AG20443 (cell line): ENCODE measurements around the gene PPIH.
A peak's percentile ranks its signal among the peaks of the same experiment; 100 is the strongest.
"Not testable (repeated sequence)": the region's sequence is repeated elsewhere in the genome, so short reads cannot be mapped to it uniquely, and the experiment has no call there.

Experiments used
- DNase-seq: peaks from one replicate; pipeline ENCODE4 v3.0.0; 2012; ENCODE audit warnings: low spot score, mixed read lengths

Gene PPIH

DNA sequence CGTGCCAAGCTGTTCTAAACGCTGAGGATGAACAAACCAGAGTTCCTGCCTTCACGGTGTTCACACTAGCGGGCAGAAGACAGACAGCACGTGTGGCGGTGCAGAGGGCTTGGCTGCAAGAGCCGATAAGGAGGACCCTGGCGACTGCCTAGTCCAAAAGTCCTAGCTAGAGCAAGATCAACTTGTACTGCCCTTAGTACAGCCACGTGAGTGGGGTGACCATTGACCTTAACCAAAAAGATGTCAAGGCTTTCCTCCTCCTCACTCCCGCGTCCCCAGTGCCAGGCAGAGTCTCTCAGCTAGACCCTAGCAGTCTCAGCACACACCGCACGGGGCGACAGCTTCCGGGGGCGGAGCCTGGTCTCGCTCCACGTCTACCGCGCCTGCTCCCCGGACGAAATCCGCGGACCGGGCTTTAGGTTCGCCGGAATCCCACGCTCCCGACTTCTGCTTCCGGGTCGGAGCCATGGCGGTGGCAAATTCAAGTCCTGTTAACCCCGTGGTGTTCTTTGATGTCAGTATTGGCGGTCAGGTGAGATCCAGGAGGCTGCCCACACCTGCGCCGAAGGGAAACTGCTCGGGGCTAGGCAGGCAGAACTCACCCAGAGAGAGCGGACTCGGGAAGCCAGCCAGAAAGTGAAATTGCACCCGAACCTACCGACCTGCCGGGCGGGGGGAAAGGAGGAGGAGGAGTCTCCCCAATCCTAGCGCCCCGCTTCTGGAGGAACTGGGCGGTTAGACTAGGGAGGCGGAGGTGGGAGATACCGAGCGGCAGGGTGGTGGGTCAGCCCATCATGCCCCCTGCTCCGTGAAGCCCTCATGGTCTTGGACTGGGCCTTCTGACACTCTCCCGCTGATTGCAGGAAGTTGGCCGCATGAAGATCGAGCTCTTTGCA, at the start of gene PPIH:
Gene PPIH (plus strand): TSS at position 443 of the 896 bp plus-strand sequence. CDS start 24 bp downstream, at position 467.
- peak; percentile 99 for DNase-seq

DNA sequence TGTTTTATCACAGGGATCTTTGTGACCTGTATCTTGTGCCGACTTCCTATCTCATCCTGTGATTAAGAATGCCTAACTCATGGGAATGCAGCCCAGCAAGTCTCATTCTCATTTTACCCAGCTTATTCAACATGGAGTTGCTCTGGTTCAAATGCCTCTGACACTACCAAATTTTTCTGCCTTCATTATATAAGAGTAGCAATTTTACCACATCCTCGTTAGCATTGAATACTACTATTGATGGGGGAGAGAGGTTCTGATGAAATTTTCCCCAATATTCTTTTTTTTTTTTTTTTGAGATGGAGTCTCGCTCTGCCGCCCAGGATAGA, 44.5 kb upstream of the PPIH start:
- no peak for DNase-seq

DNA sequence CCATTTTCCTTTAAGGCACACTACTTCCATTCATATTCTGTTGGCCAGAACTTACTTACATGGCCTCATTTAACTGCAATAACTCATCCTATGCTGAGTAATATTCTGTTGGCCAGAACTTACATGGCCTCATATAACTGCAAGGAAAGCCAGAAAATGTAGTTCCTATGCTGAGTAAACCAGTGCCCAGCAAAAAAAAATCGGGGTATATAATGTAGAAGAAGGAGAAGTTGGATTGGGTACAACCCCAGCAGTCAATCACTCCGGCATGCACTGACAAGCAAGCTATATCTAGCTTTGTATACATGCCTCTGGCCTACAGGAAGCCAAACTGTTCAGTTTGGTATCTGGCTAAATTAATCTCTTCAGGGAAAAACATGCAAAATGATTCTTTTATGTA, 39.4 kb upstream of the PPIH start:
- no peak for DNase-seq

DNA sequence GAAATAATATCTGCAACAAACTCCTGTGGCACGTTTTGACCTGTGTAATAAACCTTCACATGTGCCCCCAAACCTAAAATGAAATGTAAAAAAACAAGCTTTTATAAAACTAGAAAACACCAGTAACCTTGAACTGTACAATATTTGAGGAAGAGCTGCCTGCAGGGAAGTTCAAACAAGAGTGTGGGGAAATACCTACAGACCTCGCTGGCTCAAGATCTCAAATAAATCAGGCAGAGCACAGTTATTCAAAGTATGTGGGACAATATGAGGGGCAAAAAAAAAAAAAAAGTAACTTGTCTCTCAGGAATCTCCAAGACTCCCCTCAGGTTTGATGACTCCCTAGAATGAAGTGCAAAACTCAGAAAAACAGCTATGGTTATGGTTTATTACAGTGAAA, 37.9 kb upstream of the PPIH start:
- DNase-seq = no peak

DNA sequence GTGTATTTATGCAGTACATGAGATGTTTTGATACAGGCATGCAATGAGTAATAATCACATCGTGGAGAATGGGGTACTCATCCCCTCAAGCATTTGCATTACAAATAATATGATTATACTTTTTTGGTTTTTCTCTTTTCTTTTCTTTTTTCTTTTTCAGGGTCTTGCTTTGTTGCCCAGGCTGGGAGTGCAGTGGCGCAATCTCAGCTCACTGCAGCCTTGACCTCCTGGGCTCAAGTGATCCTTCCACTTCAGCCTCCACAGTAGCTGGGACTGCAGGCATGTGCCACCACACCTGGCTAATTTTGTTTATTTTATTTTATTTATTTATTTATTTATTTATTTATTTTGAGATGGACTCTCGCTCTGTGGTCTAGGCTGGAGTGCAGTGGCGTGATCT, 37.0 kb upstream of the PPIH start:
- not testable (repeated sequence) for DNase-seq

DNA sequence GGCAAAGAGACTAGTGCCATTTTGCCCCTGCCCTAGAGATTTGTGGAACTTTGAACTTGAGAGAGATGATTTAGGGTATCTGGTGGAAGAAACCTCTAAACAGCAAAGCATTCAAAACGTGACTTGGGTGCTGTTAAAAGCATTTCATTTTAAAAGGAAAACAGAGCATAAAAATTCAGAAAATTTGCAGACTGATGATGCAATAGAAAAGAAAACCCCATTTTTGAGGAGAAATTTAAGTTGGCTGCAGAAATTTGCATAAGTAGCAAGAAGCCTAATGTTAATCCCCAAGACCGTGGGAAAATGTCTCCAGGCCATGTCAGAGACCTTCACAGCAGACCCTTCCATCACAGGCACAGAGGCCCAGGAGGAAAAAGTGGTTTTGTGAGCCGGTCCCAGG, 31.0 kb upstream of the PPIH start:
- DNase-seq = not testable (repeated sequence)

DNA sequence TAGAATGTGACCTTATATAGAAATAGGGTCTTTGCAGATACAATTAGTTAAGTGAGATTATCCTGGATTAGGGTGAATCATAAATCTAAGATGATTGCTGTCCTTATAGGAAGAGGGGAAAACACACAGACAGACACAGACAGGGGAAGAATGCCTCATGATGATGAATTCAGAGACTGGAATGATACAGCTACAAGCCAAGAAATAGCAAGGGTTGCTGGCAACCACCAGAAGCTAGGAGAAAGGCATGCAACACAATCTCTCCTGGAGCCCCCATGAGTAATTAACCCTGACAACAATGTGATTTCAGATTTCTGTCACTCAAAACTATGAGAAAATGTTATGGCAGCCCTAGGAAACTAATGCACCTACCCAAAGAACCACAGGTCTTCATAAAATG, 19.1 kb upstream of the PPIH start:
- no peak for DNase-seq

DNA sequence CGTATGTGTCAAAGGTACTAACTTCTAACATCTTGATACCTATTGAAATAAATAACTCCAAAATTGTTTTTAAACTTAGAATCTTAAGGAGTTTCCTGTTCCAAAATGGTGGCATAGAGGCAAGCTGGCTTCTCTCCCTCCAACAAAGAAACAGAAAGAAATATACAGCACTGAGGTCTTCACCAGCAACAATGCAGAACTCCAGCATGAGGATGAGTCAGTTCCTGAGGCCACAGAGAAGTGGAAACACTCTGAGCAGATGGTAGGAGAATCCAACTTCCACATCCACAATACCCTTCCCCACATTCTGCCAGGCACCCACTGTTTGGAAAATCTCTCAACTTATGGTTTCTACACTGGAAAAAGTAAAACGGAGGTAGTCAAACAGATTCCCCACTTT, 12.2 kb upstream of the PPIH start:
- DNase-seq = no peak

DNA sequence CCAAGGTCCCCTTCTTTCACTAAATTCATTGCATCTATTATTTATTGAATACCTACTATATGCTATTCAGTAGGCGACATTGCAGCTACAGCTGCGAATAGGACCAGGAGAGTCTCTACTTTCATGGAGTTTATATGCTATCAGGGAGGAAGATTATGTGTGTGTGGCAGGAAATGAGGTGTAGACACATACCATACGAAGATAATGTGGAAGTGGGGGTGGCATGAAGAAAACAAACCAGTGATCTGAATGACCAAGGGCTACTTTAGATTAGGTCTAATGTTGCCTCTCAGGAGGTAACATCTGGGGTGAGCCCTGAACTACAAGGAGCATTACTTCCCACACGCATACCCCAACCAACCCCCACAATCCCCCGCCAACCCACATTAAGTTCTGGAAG, 1.0 kb upstream of the PPIH start:
- no peak for DNase-seq

DNA sequence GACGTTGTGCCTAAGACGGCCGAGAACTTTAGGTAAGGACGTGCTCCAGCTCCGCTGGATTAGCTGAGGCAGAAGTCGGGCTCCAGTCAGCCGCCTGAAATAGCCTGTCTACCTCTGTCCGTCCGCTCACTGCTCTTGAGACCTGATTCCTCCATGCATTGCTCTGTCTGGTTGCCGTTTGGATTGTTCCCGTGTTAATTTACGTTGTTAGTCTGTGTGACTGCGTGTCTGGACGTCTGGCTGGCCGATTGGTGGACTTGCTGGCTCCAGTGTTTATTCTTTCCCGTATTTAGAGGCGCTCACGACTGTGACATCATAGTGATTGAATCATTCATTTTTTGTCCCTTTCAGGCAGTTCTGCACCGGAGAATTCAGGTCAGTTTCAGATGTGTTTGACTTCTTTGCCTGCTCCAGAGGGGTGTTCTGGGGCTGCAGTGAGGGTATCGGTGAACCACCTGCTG, 684 bp downstream of the PPIH start:
- peak; percentile 25 for DNase-seq

DNA sequence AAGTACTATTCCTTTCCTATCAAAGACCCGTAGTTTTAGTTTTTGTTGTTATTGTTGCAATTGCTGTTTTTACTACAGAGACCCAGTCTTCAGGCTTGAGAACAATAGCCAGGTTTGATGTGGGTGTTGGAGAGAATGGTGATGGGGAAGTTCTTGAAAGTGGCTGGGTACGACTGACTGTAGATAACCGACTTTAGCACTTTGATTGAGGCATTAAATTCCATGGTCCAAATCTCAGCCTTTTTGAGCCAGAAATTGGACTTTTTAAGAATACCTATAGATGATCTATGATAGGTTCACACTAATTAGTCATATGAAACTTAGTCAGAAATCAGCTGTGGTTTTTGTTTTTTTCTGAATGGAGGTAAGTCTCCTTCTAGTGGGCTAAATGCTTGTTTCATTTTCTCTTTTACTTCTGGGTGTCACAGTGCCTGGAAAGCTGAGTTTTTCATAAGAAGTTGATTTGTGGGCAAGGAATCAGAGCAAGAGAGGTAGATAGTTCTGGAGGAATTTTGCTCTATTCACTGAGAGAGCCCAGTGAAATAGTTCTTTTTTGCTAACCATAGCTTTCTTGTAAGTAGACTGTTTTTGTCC, 2.8 kb downstream of the PPIH start:
- DNase-seq = no peak

DNA sequence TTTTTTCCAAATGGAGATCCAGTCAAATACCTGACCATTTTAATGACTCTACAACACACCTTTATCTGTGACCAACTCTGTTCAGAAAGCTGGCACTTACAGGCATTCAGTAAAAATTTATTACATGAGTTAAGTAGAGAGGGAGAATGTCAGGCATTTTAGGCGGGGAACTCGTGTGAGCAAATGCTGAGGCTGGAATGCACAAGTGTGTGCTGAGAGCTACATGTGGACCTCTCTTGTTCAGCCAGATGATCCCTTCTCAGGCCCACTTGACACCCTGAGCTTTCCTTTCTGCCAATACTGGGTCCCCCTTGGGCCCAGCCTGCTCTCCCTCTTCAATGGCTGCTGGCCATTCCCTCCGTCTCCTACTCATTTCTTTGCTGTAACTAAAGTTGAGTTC, 11.7 kb downstream of the PPIH start:
- no peak for DNase-seq

DNA sequence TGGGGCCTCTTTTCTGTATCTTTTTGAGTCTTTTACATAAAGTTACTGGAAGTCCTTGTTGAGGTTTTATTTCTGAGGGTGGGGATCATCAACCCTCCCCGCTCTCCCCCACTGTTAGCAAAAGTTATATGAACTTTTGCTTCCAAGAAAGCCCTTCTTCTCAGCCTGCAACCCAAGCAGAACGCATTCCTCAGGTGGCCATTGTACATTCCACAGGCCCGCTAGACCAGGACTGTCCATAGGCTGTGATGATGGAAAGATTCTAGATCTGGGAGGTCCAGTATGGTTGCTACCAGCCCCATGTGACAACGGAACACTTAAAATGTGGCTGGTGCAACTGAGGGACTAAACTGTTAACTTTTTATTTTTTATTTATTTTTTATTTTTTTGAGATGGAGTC, 12.2 kb downstream of the PPIH start:
- DNase-seq = no peak

DNA sequence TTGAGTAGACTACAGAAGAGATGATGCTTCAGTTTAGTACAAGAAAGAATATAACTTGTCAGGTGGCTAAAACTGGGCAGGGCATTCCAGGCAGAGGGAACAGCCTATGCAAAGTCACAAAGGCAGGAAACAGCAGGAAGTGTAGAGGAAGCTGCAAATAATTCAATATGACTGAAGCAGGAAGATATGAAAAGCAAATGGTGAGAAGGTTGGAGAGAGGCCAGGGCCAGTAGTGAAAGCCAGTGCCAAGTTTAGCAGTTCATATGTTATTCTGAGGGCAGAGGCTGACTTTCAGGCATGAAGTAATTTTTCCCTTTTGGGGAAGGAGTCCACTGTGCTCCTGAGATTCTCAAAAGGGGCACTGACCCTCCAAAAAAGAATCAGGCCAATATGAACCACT, 16.0 kb downstream of the PPIH start:
- DNase-seq = no peak

DNA sequence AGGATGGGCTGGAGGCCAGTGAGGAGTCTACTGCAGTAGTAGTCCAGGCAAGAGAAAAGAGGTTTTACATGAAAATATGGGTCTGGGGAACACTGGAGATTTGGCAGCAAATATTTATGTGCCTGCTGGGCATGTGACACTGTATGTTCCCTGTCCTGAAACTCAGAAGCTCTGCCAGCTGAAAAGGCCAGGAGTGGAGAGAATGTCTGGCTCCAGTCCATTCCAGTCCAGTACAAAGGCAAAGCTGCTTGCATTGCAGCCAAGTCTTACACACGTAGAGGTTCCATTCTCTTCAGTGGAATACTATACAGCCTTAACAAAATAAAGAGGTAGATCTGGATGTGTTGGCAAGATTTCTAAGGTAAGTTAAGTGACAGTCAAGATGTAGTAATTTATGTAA, 16.5 kb downstream of the PPIH start:
- no peak for DNase-seq

DNA sequence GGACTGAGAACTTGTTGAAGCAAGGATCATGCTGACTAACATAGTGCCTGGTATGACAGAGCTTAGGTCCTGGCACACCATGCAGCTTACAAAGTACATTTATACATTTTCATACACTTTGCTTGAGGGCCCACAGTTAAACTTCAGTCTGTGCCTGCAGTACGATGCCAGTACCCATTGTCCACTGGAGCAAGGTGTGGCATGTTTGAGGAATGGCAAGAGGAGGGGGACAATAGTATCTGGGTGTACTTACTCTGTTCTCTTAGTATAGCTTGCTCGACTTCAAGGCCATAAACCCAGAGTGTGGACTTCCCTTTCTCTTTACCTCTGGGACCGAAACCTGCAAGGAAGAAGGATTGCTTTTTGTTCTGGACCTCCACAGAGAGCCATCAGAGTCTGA, 17.2 kb downstream of the PPIH start:
- no peak for DNase-seq

DNA sequence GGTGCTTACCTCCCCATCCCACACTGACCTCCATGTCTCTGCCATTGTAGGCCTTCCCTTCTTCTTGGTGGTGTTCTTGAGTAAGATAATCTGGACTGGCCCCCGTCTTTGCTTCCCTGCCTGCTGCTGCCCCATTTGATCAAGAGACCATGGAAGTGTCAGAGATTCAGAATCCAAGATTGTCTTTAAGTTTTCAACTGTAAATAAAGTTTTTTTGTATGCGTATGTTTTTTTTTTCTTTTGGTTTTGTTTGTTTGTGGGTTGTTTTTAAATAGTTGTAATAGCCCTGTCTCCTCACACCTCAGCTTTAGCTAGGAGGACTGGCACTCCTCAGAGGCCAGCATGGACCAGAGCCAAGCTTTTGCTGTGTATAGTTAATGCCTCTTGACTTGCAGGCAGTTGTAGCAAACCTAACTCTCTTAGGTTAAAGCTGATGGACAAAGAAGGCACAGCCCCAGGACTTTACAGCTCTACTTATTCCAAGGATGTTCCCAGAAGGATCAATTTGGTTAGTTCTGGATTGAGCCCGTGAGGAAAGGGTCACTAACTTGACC, 18.4 kb downstream of the PPIH start:
- no peak for DNase-seq

DNA sequence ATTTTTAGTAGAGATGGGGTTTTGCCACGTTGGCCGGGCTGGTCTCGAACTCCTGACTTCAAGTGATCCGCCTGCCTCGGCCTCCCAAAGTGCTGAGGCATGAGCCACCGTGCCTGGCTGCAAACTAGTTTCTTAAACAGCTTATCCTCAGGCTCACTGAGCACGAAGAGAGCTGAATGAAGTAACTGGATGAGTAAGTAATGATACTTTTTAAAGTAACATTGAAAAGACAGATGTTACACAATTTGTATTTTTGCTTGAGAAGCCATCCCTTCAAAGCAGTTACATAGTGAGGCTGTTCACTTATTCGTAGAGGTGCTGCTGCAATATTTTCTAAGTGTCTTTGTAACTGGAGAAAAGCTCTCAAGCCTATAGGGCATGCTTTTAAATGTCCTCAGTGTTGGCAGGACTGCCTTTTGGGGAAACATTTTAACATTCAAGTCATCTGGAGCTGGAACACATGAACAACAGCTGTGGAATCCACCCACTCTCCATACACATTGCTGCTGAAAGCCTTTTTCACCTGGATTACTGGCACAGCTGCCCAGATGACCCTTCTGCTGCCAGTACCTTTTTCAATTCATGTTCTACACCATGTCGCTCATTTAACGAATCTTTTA, 21.3 kb downstream of the PPIH start:
- peak; percentile 30 for DNase-seq

DNA sequence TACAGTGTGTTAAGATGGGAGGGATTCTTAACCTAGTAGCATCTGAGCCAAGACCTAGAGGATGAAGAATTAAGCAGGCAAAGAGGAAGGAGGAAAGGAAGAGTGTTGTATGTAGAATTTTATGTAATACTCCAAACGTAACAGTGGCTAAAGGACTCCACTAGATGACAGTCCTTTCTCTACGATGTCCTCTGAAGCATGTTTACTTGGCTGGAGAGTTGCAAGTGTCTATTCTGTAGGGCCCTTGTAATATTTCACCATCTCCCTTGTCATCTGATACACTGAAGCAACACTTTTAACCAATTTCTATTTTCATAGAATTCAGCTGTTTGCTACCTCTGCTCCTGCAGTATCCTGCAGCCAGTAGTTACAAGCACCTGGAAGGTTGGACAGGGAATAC, 21.8 kb downstream of the PPIH start:
- DNase-seq = no peak

DNA sequence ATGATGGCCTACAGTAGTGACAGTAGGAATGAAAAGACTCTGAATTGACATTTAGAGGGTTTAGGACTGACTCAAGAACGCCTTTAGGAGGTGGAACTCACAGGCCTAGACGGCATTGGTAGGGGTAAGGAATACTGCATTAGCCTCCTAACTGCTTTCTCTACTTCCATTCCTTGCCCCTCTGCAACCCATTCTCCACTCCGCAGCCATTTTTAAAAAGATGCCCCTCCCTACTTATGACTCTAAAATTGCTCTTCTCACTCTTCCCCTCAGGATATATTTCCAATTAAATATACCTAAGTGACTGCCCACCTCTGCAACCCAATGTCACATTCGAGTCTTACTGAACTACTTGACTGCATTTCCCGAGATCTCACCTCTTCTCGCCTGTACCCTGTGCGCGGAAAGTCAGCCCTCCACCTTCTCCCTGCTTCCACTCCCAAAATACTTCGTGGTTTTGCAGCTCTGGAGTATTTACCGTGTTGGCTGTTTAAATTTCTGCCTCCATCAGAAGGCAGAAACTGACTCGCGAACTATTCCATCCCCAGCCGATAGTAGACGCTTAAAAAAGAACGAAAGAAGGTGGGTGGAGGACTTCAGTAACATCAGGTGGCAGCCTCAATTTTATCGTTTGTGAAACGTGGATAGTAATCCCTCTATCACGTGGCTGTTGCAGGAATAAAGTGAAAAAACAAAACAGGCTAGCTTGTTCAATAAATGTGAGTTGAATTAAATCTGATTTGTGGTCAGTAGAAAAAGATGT, 22.9 kb downstream of the PPIH start:
- peak; percentile 14 for DNase-seq

DNA sequence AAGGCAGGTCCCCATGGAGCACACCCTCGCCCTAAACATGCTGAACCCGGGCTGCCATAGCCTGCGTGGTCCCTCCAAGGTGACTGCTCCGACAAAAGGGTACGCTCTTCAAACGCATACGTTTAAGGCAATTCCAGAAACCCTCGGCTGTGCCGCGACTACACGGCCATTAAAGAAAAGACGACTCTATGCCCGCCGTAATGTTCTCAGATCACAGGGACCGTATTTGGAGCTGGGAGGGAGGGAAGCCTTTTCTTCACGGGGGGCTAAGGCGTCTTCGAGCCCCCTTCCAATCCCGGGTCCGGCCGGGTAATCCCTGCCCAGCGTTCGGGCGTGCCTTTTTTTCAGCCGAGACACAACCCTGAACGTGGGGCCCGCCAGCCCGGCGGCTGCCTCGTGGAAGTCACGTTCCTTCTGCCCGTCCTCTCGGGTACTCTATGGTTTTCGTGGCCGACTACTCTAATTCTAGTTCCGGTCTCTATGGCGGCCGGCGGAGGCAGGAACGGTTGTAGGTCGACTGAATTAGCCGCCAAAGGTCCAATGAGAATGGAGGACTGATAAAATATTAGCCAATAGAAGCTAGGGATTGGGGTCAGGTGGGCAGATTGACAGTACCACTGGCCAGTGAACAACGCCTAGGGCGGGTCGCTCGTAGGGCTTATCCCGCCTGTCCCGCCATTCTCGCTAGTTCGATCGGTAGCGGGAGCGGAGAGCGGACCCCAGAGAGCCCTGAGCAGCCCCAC, 23.7 kb downstream of the PPIH start, which contains the start of gene YBX1:
Gene YBX1 (plus strand): TSS at position 678 of the 743 bp plus-strand sequence. CDS start 148 bp downstream, outside the sequence.
- DNase-seq = peak; percentile 98

DNA sequence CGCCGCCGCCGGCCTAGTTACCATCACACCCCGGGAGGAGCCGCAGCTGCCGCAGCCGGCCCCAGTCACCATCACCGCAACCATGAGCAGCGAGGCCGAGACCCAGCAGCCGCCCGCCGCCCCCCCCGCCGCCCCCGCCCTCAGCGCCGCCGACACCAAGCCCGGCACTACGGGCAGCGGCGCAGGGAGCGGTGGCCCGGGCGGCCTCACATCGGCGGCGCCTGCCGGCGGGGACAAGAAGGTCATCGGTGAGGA, 24.2 kb downstream of the PPIH start:
- DNase-seq = not testable (repeated sequence)
